NOMO-1 (cell line): Measurements from ENCODE around the gene CIITA.
"Not testable (repeated sequence)": the region's sequence is repeated elsewhere in the genome, so short reads cannot be mapped to it uniquely, and the experiment has no call there.

Experiments used
- DNase-seq, 2 experiments: peaks; one replicate each; lab custom pipeline; 2025; ENCODE audit not compliant: unreplicated experiment in 2 of 2; lab: John Stamatoyannopoulos, UW

The CIITA gene

GRCh38 chr16:10950393-10950792 lies 73.4 kb downstream of the CIITA start:
- no peak for DNase-seq

- no peak for DNase-seq
Observed at GRCh38 chr16:10951026-10951425, 74.0 kb downstream of the CIITA start.

GRCh38 chr16:10954903-10955302 lies 77.9 kb downstream of the CIITA start:
- DNase-seq = no peak

- peak in 1 of 2 experiments; percentile 31 for DNase-seq
Observed at GRCh38 chr16:10957771-10958482, 80.9 kb downstream of the CIITA start.

- DNase-seq = no peak
Observed at GRCh38 chr16:10959161-10959560, 82.2 kb downstream of the CIITA start.

- DNase-seq = no peak
Observed at GRCh38 chr16:10961231-10961630, 84.2 kb downstream of the CIITA start.

- DNase-seq = peak; percentile 42 to 74
Observed at GRCh38 chr16:10964039-10964890, 87.3 kb downstream of the CIITA start.

GRCh38 chr16:10964891-10965326 lies 87.9 kb downstream of the CIITA start:
- DNase-seq = no peak

GRCh38 chr16:10965440-10966061 lies 88.5 kb downstream of the CIITA start:
- DNase-seq = no peak

- no peak for DNase-seq
Observed at GRCh38 chr16:10966129-10966528, 89.1 kb downstream of the CIITA start.

GRCh38 chr16:10966559-10966958 lies 89.6 kb downstream of the CIITA start:
- DNase-seq = not testable (repeated sequence)

GRCh38 chr16:10967986-10968385 lies 91.0 kb downstream of the CIITA start:
- DNase-seq = no peak

- DNase-seq = no peak
Observed at GRCh38 chr16:10968498-10968897, 91.5 kb downstream of the CIITA start.

- no peak for DNase-seq
Observed at GRCh38 chr16:10969615-10970014, 92.6 kb downstream of the CIITA start.

GRCh38 chr16:10970065-10970464 lies 93.1 kb downstream of the CIITA start:
- no peak for DNase-seq

- DNase-seq = peak; percentile 23 to 41
Observed at GRCh38 chr16:10971560-10971961, 94.6 kb downstream of the CIITA start.

- DNase-seq = no peak
Observed at GRCh38 chr16:10972108-10972818, 95.3 kb downstream of the CIITA start.

- DNase-seq = no peak
Observed at GRCh38 chr16:10972819-10973464, 95.9 kb downstream of the CIITA start.

- no peak for DNase-seq
Observed at GRCh38 chr16:10976634-10977033, 99.6 kb downstream of the CIITA start.

- DNase-seq = no peak
Observed at GRCh38 chr16:10978124-10978523, 101.1 kb downstream of the CIITA start.
